ENCODE measurements around the gene SLC9B1.

The SLC9B1 gene

DNA sequence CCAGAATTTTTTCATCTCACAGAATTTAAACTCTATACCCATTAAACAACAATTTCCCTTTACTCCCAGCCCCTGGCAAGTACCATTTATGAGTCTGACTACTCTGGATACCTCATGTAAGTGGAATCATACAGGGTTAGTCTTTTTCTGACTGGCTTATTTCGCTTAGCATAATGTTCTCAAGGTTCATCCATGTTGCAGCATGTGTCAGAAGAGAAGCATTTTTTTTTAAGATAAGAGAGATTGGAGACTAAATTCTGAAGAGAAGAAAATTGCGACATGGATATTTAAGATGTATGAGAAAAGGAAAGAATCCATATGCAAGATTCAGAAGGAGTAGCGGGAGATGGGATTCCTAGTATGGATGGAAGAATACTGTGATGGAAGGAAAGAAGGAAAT lies 11.3 kb upstream of the SLC9B1 start:
- H3K36me3 Mint-ChIP-seq (ENCODE audit: insufficient read depth) = no peaks in the 10 kb centered on the region
- no peaks in the 10 kb centered on the region for H3K27me3 Mint-ChIP-seq
- H3K4me1 Mint-ChIP-seq (ENCODE audit: low read depth in 2 of 2) = no peaks in the 10 kb centered on the region
- DNase-seq = no peak
- no peak overlapping the region for H3K27ac Mint-ChIP-seq
- no peak overlapping the region for H3K4me3 Mint-ChIP-seq
- no peak for ATAC-seq (replicated peaks)
- H3K9me3 Mint-ChIP-seq = no peaks in the 10 kb centered on the region

DNA sequence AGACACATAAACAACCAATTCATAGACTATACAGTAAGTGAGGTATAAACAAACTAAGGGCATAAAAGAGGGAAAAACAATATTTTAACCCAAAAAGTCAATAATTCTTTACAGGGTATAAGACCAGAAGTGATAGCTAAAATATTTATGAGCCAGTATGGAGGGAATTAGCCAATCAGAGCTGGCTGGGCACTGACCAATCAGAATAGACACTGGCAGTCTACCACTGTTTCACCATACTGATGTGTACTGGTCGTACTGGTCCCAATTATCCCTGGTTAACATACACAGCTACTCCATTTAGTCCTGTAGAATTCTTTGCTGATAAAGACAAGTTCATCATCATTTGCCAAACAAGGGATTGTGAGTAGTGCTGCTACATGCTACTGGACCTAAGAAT lies 9.8 kb upstream of the SLC9B1 start:
- no peaks in the 10 kb centered on the region for H3K27me3 Mint-ChIP-seq
- H3K36me3 Mint-ChIP-seq (ENCODE audit: insufficient read depth) = no peaks in the 10 kb centered on the region
- ATAC-seq (replicated peaks) = no peak
- DNase-seq = no peak
- H3K9me3 Mint-ChIP-seq = no peaks in the 10 kb centered on the region
- no peak overlapping the region for H3K27ac Mint-ChIP-seq
- no peak overlapping the region for H3K4me3 Mint-ChIP-seq
- H3K4me1 Mint-ChIP-seq (ENCODE audit: low read depth in 2 of 2) = no peaks in the 10 kb centered on the region

DNA sequence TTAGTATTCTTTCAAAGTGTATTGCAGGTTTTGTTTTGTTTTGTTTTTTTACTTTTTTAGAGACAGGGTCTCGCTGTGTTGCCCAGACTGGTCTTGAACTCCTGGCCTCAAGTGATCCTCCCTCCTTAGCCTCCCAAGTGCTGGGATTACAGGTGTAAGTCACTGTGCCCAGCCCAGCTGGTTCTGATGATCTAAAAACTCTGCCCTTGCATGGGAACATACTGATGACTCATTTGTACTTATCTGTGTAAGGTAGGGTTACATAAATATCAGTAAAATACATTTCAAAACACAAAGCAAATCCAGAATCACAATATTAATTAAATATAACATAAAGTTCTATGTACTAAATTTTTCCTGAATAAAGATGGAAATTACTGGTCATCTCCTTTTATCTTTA lies 7.4 kb upstream of the SLC9B1 start:
- H3K27ac Mint-ChIP-seq = no peak overlapping the region
- H3K27me3 Mint-ChIP-seq = no peaks in the 10 kb centered on the region
- ATAC-seq (replicated peaks) (no peak), DNase-seq (no peak)
- H3K4me3 Mint-ChIP-seq = no peak overlapping the region
- no peaks in the 10 kb centered on the region for H3K9me3 Mint-ChIP-seq
- H3K4me1 Mint-ChIP-seq (ENCODE audit: low read depth in 2 of 2) = no peaks in the 10 kb centered on the region
- no peaks in the 10 kb centered on the region for H3K36me3 Mint-ChIP-seq (ENCODE audit: insufficient read depth)

DNA sequence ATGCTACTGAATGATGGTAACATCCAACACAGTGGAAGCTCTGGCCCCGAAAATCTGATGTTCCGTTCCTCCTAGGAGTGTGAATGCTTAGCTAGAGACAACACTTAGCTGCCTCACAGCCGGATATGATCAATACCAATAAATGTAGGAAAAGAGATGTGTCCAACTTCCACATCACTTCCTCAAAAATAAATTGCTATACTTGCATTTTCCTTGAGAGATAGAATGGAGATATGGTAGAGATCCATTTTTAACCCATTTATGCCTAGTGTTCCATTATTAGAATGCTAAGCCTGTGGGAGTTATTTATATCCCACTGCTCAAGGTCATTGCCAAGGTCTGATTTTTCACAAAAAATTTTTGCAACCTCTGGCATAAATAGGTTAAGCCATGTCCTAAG lies 5.5 kb upstream of the SLC9B1 start:
- Mint-ChIP-seq H3K27me3 (no peaks in the 10 kb centered on the region), H3K4me3 (no peak overlapping the region), H3K36me3 (ENCODE audit: insufficient read depth) (peaks cover 4% of the 10 kb centered on the region), H3K4me1 (ENCODE audit: low read depth in 2 of 2) (peaks cover 1 to 2% of the 10 kb centered on the region in 2 donors), H3K27ac (no peak overlapping the region), H3K9me3 (no peaks in the 10 kb centered on the region)
- DNase-seq = no peak
- ATAC-seq (replicated peaks) = no peak

DNA sequence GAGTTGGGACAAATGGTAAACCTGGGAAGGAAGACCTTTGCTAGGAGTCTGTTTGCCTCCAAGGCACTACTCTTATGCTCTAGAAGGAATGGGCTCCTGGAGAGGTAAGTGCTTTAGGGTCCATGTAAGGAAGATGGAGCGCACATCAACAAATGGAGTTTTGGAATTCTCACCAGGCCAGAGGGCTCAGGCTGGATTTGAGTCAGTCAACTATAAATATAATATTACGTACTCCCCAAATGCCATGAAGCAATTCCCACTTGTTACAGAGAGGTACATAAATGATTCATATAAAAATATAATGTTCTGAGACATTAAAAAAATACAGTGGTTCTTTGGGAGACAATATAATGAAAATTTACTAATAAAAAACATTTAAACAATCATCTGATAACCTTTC lies 1.6 kb upstream of the SLC9B1 start:
- ATAC-seq (replicated peaks) (no peak), DNase-seq (no peak)
- Mint-ChIP-seq H3K9me3 (no peaks in the 10 kb centered on the region), H3K27me3 (no peaks in the 10 kb centered on the region), H3K36me3 (ENCODE audit: insufficient read depth) (peaks cover 10% of the 10 kb centered on the region), H3K27ac (no peak overlapping the region), H3K4me1 (ENCODE audit: low read depth in 2 of 2) (peaks cover 13 to 14% of the 10 kb centered on the region in 2 donors), H3K4me3 (no peak overlapping the region)

DNA sequence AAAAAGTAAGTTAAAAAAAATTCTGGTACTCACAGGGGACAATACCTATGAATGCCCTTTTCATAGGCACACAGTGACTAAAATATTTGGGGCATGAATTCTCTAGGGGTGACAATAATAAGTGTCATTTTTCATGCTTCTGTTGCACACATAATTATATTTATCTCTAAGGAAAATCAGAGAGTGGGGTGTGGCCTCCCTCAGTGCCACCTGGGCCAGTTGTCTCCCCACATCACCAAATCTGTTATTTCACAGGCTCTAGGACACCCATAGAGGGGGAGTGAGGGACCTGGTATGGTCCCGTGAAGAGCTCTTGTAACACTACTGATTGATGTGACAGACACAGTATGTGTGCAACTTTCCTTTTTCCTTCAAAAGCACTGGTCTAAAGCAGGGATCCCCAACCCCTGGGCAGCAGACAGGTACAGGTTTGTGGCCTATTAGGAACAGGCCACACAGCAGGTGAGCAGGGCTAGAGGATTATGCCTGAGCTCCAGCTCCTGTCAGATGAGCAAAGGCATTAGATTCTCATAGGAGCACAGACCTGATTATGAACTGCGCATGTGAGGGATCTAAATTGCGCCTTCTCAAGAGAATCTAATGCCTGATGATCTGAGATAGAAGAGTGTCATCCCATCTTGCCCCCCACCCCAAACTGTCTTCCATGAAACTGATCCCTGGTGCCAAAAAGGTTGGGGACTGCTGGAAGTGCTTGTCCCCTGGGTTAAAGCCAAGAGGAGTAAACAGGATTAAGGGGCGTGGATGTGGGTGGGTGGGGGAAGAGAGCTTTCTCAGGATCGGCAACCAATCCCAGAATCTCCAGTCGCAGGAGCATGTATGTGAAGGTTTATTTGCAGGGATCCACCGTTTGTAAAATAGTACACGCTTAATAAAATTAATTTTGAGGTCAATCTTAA lies 856 bp downstream of the SLC9B1 start:
- DNase-seq (no peak), ATAC-seq (replicated peaks) (no peak)
- Mint-ChIP-seq H3K4me3 (peak overlapping the region; percentile 79 to 87), H3K36me3 (ENCODE audit: insufficient read depth) (peaks cover 10% of the 10 kb centered on the region), H3K27ac (peak overlapping the region in 1 of 2 donors; percentile 98), H3K27me3 (no peaks in the 10 kb centered on the region), H3K4me1 (ENCODE audit: low read depth in 2 of 2) (peaks cover 13 to 14% of the 10 kb centered on the region in 2 donors), H3K9me3 (no peaks in the 10 kb centered on the region)

DNA sequence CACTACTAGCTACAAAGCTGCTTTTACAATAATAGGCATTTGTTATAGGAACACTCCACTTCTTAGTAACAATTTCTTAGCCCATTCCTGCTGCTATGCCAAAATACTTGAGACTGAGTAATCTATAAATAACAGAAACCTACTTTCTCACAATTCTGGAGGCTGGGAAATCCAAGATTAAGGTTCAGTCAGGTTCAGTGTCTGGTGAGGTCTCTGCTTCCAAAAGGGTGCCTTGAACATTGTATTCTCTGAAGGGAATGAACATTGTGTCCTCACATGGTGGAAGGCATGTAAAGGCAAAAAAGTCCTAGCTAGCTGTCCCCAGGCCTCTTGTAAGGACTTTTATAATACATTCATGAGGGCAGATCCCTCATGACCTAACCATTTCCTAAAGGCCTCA lies 7.0 kb downstream of the SLC9B1 start:
- H3K4me1 Mint-ChIP-seq (ENCODE audit: low read depth in 2 of 2) = no peaks in the 10 kb centered on the region
- H3K27ac Mint-ChIP-seq = no peak overlapping the region
- no peak overlapping the region for H3K4me3 Mint-ChIP-seq
- no peak for ATAC-seq (replicated peaks)
- no peaks in the 10 kb centered on the region for H3K27me3 Mint-ChIP-seq
- no peaks in the 10 kb centered on the region for H3K9me3 Mint-ChIP-seq
- no peaks in the 10 kb centered on the region for H3K36me3 Mint-ChIP-seq (ENCODE audit: insufficient read depth)
- DNase-seq = no peak

DNA sequence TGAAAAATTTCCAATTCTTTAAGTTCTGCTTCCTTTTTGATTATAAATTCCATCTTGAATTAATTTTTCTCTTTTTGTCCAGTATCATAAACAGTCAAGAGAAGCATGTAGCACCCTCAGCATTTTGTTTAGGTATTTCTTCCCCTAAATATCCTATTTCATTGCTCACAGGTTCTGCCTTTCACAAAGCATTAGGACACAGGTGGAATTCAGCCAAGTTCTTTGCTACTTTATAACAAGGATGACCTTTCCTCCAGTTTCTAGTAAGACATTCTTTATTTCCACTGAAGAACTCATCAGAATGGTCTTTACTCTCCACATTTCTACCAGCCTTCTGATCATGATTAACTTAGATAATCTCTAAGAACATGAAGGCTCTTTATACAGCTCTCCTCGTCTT lies 7.4 kb downstream of the SLC9B1 start:
- Mint-ChIP-seq H3K4me3 (no peak overlapping the region), H3K36me3 (ENCODE audit: insufficient read depth) (no peaks in the 10 kb centered on the region), H3K4me1 (ENCODE audit: low read depth in 2 of 2) (no peaks in the 10 kb centered on the region), H3K27me3 (no peaks in the 10 kb centered on the region), H3K27ac (no peak overlapping the region), H3K9me3 (no peaks in the 10 kb centered on the region)
- DNase-seq = no peak
- ATAC-seq (replicated peaks) = no peak

DNA sequence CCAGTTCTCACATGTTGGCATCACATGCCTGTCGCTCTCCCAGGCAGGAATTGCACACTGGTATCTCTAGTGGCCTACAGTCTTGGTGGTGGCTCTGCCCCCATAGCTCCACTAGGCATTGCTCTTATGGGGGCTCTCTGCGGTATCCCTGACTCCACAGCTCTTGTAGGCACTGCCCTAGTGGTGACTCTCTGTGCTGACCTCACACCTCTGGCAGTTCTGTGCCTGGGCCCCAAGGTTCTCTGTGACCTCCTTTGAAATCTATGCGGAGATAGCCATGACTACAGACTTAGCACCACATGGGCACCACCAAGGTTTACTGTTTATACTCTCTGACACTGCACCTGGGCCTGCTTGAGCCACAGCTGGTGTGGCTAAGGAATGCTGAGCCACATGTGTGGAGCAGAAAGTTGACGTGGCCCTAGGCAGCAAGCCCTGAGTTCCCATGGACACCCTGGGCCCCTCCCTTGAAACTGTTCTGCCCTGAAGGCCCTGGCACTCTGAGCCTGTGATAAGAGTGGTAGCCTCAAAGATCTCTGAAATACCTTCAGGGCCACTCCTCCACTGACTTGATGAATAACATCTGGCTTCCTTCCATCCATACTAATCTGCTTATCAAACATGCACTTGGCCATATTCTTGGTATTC lies 8.0 kb downstream of the SLC9B1 start:
- Mint-ChIP-seq H3K4me3 (no peak overlapping the region), H3K27ac (no peak overlapping the region), H3K4me1 (ENCODE audit: low read depth in 2 of 2) (no peaks in the 10 kb centered on the region), H3K9me3 (no peaks in the 10 kb centered on the region), H3K27me3 (no peaks in the 10 kb centered on the region), H3K36me3 (ENCODE audit: insufficient read depth) (no peaks in the 10 kb centered on the region)
- DNase-seq = no peak
- no peak for ATAC-seq (replicated peaks)

DNA sequence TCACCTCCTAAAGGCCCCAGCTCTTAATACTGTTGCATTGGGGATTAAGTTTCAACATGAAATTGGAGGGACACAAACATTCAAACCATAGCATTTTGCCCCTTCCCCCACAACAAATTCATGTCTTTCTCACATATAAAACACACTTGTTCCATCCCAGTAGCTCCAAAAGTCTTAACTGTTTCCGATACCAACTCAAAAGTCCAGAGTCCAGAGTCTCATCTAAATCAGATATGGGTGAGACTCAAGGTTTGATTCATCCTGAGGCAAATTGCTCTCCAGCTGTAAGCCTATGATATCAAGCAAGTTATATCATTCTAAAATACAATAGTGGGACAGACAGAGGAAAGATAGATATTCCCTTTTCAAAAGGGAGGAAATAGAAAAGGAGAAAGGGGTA lies 8.7 kb downstream of the SLC9B1 start:
- no peak overlapping the region for H3K4me3 Mint-ChIP-seq
- H3K27ac Mint-ChIP-seq = no peak overlapping the region
- no peaks in the 10 kb centered on the region for H3K4me1 Mint-ChIP-seq (ENCODE audit: low read depth in 2 of 2)
- H3K27me3 Mint-ChIP-seq = no peaks in the 10 kb centered on the region
- no peaks in the 10 kb centered on the region for H3K36me3 Mint-ChIP-seq (ENCODE audit: insufficient read depth)
- DNase-seq = no peak
- no peak for ATAC-seq (replicated peaks)
- H3K9me3 Mint-ChIP-seq = no peaks in the 10 kb centered on the region

DNA sequence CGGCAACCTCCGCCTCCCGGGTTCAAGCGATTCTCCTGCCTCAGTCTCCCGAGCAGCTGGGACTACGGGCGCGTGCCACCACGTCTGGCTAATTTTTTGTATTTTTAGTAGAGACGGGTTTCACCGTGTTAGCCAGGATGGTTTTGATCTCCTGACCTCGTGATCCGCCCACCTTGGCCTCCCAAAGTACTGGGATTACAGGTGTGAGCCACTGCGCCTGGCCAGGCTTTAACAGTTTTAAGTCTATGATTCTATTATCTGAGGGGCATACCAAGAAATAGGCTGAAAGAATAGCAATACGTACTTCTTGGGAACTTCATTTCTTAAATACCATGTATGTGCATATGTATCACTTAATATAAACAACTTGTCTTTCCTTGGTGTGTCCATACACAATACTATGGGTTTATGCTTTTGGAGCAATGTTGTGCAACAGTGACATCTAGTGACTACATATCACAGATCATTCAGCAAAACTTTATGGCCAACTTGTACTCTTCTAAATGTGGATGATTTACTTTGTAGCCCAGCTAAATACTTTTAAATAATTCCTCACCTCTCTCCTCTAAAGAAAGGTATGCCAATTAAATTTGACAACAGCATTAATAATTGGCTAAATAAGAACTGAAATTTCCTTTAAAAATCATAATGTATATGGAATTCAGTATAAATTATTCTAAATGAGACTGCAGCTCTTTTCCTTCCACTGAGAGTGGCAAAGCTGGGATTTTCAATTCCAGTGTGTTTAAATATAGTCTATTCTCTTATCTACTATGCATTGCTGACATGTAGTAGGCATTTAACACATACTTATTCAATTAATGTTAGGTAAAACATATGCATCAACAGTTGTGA lies 10.4 kb downstream of the SLC9B1 start:
- H3K4me3 Mint-ChIP-seq = no peak overlapping the region
- ATAC-seq (replicated peaks) (peak; percentile 91), DNase-seq (peak; percentile 24 to 45 (median 28))
- no peaks in the 10 kb centered on the region for H3K27me3 Mint-ChIP-seq
- H3K36me3 Mint-ChIP-seq (ENCODE audit: insufficient read depth) = no peaks in the 10 kb centered on the region
- no peaks in the 10 kb centered on the region for H3K9me3 Mint-ChIP-seq
- H3K27ac Mint-ChIP-seq = no peak overlapping the region
- no peaks in the 10 kb centered on the region for H3K4me1 Mint-ChIP-seq (ENCODE audit: low read depth in 2 of 2)

DNA sequence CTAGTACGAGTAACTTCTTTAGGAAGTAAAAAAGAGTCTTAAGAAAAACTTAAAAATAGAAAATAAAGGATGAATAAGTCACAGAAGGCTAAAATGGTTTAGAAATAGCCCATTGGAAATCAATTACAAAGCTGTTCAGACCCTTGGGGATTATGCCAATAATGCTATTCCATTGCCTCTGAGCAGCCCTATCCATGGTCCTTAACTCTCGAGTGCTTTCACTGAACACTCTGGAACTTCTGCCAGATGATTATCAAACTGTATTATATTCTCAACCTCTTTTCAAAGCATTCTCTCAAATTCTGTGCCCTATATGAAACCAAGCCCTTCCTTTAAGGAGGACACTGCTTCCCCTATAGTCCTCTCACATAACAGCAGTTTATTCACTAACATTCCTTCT lies 17.0 kb downstream of the SLC9B1 start:
- no peak for ATAC-seq (replicated peaks)
- Mint-ChIP-seq H3K27ac (no peak overlapping the region), H3K27me3 (peaks cover 0 to 5% of the 10 kb centered on the region in 2 donors), H3K9me3 (no peaks in the 10 kb centered on the region), H3K4me1 (ENCODE audit: low read depth in 2 of 2) (no peaks in the 10 kb centered on the region), H3K4me3 (no peak overlapping the region), H3K36me3 (ENCODE audit: insufficient read depth) (no peaks in the 10 kb centered on the region)
- DNase-seq = no peak

DNA sequence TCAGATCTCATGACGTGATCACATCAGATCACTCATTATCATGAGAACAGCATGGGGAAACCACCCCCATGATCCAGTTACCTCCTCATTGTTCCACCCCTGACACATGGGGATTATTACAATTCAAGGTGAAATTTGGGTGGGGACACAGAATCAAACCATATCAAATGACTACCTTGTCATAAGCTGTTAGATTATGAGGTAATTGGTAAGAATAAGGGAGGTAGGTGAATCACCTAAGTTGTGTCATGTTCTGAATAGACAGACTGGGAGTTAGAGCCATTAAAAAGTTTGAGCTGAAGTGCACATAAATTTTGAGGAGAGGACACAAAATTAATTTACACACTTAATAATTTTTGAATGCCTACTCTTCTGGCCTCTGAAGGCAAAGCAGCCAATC lies 24.7 kb downstream of the SLC9B1 start:
- Mint-ChIP-seq H3K4me3 (no peak overlapping the region), H3K36me3 (ENCODE audit: insufficient read depth) (no peaks in the 10 kb centered on the region), H3K4me1 (ENCODE audit: low read depth in 2 of 2) (no peaks in the 10 kb centered on the region), H3K9me3 (no peaks in the 10 kb centered on the region), H3K27ac (no peak overlapping the region), H3K27me3 (no peaks in the 10 kb centered on the region)
- no peak for DNase-seq
- ATAC-seq (replicated peaks) = no peak
